Ishikawa (cell line): ENCODE results near the gene ABCA9.

Experiments used
- CEBPB ChIP-seq: IDR thresholded peaks from 2 replicates; pipeline ENCODE4 v1.6.1; 2012
- CREB1 ChIP-seq: IDR thresholded peaks from 2 replicates; pipeline ENCODE4 v1.6.1; 2012; ENCODE audit warnings: low read depth
- EGR1 ChIP-seq: IDR thresholded peaks from 2 replicates; pipeline ENCODE4 v1.6.1; 2012
- EP300 ChIP-seq: IDR thresholded peaks from 2 replicates; pipeline ENCODE4 v1.6.1; 2012; ENCODE audit warnings: borderline replicate concordance
- FOXM1 ChIP-seq: IDR thresholded peaks from 2 replicates; pipeline ENCODE4 v1.6.1; 2012; ENCODE audit warnings: low read depth, borderline replicate concordance
- NFIC ChIP-seq: IDR thresholded peaks from 2 replicates; pipeline ENCODE4 v1.6.1; 2012
- RAD21 ChIP-seq: IDR thresholded peaks from 2 replicates; pipeline ENCODE4 v1.6.1; 2012; ENCODE audit warnings: low read depth
- TAF1 ChIP-seq: IDR thresholded peaks from 2 replicates; pipeline ENCODE4 v1.6.1; 2012; ENCODE audit warnings: low read depth, mild to moderate bottlenecking
- TCF12 ChIP-seq: IDR thresholded peaks from 2 replicates; pipeline ENCODE4 v1.6.1; 2012; ENCODE audit warnings: low read depth
- TEAD4 ChIP-seq: IDR thresholded peaks from 2 replicates; pipeline ENCODE4 v1.6.1; 2012
- YY1 ChIP-seq: IDR thresholded peaks from 2 replicates; pipeline ENCODE4 v1.6.1; 2012; ENCODE audit warnings: low read depth
- ZBTB7A ChIP-seq: IDR thresholded peaks from 2 replicates; pipeline ENCODE4 v1.6.1; 2012; ENCODE audit warnings: low read depth
- TF ChIP-seq, protein P1 (sequence below): IDR thresholded peaks from 2 replicates; pipeline ENCODE4 v1.6.1; 2012
- TF ChIP-seq, protein P2 (sequence below): IDR thresholded peaks from 2 replicates; pipeline ENCODE4 v1.6.1; 2012
- TF ChIP-seq, protein P3 (sequence below): IDR thresholded peaks from 2 replicates; pipeline ENCODE4 v1.6.1; 2012; ENCODE audit warnings: low read depth, mild to moderate bottlenecking

ABCA9 gene

DNA sequence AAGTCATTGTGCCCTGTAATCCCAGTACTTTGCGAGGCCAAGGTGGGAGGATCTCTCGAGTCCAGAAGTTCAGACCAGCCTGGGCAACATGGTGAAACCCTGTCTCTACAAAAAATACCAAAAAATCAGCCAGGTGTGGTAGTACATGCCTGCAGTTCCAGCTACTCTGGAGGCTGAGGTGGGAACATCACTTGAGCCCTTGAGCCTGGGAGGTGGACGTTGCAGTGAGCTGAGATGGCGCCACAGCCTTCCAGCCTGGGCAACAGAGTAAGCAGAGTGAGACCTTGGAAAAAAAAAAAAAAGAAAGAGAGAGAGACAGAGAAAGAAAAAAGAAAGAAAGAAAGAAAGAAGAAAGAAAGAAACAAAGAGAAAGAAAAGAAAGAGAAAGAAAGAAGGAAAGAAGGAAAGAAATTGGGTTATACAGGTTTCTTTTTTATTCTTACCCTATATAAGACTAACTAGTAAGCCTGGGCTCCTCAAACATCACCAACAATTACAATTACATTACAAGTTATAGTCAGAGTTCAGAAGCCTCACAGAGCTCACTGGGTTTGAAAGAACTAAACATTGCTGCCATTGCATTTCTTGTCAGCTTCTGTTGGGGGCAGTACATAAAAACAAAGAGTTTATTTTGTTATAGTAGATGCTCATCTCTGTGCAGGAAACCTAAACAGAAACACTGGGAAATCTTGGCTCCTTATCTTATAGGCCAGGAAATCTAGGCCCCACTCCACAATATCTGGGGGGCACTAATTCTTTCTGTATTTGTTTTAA, 6.7 kb upstream of the ABCA9 start:
- TF ChIP-seq CREB1 (no peak), TAF1 (no peak), TCF12 (no peak)

DNA sequence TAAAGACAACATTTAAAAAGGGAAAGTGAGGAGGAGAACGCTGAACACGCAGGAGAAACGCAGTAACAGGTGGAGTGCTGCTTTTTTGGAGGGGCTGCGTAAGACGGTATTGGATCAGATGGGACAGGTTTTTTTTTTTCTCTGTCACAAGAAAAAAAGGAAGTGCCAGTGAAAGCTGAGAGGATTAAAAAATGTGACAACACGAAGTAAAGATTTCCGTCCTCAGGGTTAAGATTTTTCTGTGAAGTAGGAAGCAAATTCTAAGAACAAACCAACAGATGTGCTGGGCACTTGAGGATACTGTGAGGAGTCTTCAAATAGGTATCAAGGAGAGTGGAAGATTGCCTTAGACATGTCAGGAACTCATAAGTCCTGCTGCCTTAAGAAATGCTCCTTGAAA, 5.8 kb upstream of the ABCA9 start:
- TF ChIP-seq CREB1 (no peak), NFIC (no peak), EP300 (no peak), TEAD4 (no peak), CEBPB (no peak), YY1 (no peak), TCF12 (no peak), TAF1 (no peak), EGR1 (no peak), FOXM1 (no peak), RAD21 (no peak), ZBTB7A (no peak)
- TF ChIP-seq, protein P1, sequence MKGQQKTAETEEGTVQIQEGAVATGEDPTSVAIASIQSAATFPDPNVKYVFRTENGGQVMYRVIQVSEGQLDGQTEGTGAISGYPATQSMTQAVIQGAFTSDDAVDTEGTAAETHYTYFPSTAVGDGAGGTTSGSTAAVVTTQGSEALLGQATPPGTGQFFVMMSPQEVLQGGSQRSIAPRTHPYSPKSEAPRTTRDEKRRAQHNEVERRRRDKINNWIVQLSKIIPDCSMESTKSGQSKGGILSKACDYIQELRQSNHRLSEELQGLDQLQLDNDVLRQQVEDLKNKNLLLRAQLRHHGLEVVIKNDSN = no peak
- TF ChIP-seq, protein P2, sequence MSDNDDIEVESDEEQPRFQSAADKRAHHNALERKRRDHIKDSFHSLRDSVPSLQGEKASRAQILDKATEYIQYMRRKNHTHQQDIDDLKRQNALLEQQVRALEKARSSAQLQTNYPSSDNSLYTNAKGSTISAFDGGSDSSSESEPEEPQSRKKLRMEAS = no peak
- TF ChIP-seq, protein P3, sequence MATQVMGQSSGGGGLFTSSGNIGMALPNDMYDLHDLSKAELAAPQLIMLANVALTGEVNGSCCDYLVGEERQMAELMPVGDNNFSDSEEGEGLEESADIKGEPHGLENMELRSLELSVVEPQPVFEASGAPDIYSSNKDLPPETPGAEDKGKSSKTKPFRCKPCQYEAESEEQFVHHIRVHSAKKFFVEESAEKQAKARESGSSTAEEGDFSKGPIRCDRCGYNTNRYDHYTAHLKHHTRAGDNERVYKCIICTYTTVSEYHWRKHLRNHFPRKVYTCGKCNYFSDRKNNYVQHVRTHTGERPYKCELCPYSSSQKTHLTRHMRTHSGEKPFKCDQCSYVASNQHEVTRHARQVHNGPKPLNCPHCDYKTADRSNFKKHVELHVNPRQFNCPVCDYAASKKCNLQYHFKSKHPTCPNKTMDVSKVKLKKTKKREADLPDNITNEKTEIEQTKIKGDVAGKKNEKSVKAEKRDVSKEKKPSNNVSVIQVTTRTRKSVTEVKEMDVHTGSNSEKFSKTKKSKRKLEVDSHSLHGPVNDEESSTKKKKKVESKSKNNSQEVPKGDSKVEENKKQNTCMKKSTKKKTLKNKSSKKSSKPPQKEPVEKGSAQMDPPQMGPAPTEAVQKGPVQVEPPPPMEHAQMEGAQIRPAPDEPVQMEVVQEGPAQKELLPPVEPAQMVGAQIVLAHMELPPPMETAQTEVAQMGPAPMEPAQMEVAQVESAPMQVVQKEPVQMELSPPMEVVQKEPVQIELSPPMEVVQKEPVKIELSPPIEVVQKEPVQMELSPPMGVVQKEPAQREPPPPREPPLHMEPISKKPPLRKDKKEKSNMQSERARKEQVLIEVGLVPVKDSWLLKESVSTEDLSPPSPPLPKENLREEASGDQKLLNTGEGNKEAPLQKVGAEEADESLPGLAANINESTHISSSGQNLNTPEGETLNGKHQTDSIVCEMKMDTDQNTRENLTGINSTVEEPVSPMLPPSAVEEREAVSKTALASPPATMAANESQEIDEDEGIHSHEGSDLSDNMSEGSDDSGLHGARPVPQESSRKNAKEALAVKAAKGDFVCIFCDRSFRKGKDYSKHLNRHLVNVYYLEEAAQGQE = no peak

DNA sequence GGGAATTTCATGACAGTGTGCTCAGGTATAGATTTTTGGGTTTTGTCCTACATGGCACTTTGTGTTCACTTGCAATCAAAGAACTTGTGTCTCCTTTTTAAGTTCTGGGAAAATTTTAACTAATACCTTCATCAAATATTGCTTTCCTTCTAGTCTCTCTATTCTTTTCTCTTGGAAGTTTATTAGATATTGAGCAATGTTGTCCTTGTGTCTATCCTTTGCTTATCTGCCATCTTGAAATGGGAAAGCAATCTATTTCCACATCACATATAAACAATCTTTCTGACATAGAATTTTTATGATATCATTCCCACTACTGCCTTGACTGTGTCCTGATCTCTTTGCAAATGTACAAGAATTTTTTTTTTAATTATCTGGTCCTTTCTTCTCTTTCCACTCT, 4.4 kb upstream of the ABCA9 start:
- no peak for TF ChIP-seq NFIC
- no peak for TF ChIP-seq RAD21
- TF ChIP-seq CREB1 = no peak
- TF ChIP-seq EP300 = no peak
- no peak for TF ChIP-seq ZBTB7A
- TF ChIP-seq TEAD4 = no peak
- no peak for TF ChIP-seq EGR1
- no peak for TF ChIP-seq TCF12
- TF ChIP-seq, protein P1 = no peak
- TF ChIP-seq, protein P2 = no peak
- TF ChIP-seq YY1 = no peak
- no peak for TF ChIP-seq TAF1

DNA sequence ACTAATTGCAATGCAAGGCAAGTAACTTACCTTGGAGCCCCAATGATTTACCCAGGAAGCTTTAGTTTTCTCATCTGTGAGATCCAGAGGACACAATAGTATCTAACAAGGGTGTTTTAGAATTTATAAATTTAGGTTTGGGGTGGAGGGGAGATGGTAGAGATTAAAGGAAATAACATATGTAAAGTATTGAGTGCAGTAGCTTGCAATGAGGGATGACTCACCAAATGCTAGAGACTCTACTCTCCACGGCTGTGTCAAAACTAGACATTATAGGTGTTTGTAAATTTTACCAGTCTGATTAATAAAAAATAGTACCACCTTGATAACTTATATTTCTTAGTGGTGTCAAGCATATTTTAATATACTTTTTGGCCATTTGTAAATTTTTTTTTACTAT, 3.7 kb upstream of the ABCA9 start:
- TF ChIP-seq TAF1 (no peak), FOXM1 (no peak), TEAD4 (no peak), EGR1 (no peak), YY1 (no peak), NFIC (no peak), CREB1 (no peak), ZBTB7A (no peak)
- TF ChIP-seq, protein P3 = no peak
- TF ChIP-seq, protein P2 = no peak

DNA sequence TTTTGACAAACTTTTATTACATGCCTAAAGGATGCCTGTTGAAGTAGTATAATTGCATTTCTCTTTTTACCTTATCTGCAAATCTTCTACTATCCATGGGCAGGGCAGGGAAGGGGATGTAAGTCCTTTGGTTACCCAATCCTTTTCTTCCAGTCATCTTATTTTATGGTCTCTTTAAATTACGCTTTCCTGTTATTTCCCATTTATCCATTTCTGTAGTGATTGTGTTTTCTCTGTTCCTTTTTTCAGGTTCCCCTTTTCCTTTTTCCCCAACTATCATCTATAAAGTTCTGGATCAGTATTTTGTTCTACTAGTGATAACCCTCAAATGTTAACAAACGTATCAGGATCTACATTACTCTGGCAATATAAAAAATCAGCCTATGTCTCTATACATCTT, 3.3 kb upstream of the ABCA9 start:
- TF ChIP-seq CREB1 (no peak), ZBTB7A (no peak), EP300 (no peak)
- TF ChIP-seq, protein P1 = no peak
- TF ChIP-seq, protein P2 = no peak
